Measurements from ENCODE around the gene PFKP.

The PFKP gene

DNA sequence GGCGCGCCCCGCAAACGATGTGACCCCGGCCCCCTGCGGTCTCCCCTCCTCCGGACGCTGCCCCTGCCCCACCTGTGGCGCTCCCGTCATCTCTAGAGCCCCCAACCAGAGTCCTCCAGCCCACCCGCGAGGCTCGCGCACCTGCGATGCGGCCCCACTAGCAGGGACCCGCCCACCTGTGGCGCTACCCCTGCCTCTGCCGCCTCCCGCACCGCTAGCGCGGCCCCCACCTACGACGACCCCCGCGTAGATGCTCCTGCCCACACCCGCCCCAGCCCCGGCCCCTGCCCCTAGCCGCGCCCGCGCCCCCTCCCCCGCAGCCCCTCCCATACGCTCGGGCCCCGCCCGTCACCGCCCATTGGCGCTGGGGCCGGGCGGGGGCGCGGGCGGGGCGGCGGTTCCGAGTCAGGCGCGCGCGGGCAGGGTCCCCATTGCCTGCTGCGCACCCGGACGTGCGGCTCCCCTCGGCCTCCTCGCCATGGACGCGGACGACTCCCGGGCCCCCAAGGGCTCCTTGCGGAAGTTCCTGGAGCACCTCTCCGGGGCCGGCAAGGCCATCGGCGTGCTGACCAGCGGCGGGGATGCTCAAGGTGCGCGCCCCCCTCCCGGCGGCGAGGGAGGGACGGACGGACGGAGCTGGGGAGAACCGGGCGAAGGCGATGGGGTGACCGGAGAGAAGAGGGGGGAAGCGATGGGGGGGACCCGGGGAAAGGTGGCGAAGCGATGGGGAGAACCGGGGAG, at the start of gene PFKP:
Gene PFKP, plus strand, starts transcription at position 431 of the 741 bp plus-strand sequence. Its CDS starts 48 bp downstream, at position 479.
- peak; percentile 46 for DNase-seq (ENCODE audit: low read depth)

DNA sequence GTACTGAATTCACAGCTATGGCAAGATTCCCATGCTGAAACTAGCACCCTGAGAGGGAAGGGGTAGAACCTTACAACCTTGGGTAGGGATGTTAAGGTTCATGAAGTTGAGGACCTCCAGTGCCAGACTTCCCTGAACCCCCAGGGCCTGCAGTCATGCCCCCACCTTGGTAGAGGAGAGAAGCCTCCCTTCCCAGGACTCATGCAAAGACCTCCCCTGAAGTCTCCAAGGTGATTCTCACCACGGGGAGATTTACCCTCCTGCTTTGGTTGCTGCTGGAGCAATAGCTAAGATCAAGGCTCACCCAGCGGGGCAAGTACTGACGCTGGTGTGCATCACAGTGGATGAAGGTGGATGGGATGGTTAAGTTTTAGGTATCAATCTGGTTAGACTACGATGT, 49.1 kb upstream of the PFKP start:
- no peak for DNase-seq (ENCODE audit: low read depth)

DNA sequence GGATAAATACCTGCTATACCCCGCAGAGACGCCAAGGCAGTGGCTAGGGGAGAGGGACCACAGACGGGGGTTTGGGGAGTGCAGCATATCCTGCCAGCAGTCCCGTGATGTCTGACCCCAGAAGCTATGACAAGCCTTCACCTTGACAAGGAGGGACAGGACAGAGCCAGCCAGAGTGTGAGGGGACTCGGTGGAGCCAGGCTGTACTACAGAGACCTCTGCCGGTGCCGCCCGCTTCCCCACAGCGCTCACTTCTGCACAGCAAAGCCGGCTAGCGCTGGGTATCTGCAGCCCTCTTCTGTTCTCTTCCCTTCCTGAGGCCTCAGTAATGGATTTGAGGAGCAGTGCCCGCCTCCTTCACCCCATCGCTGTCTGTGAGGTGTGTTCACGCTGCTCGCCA, 47.0 kb upstream of the PFKP start:
- DNase-seq (ENCODE audit: low read depth): no peak

DNA sequence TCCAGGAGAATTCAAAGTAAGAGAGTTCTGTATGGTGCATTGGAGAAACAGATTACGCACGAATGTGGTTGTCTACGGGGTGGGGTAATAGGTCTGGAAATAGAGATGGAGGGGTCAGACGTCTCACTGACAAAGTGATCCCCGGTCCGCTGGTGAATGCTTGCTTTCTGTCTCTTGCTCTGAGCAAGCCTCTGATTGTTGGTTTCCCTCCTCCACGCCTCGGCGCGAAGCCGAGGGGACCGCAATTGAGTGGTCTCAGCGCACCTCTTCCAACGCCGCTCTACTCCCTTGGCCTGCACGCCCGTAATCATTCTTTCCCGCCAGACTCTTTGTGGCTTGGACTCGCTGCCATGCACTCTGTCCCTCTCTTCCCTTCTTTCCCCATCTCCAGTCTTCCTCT, 46.5 kb upstream of the PFKP start:
- no peak for DNase-seq (ENCODE audit: low read depth)

DNA sequence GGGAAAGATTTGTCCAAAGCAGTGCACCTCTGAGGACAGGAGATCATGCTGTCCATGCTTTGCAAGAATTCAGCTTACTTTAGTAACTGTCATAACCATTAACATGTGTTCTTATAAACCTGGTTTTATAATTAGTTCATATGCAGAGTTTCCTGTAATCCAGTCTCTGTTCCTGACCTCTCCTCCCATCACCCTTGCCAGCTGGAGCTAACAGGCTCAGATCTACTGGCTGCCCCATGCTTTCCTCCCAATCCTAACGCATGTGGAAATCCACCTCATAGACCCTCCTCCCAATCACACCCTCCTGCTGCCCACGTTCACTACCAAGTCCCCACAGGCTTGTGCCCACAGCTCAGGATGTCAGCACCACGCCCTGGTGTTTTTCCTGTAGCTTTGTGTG, 45.3 kb upstream of the PFKP start:
- DNase-seq (ENCODE audit: low read depth): no peak

DNA sequence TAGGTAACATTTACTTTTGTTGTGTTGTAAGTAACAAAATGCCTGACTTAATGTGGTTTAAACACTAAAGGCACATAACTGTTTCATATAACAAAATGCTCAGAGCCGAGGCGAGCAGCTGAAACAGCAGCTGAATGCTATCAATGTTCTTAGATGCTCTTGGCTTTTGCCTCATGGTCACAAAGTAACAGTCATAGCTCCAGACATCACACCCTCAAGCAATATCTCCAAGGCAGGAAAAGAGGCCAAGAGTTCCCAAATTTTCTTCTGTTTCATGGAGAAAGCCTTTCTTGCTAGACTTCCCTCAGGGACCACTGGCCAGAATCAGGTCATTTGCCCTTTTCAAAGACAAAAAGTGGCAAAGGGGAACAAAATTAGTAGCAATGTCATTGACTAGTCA, 43.5 kb upstream of the PFKP start:
- DNase-seq (ENCODE audit: low read depth): no peak

DNA sequence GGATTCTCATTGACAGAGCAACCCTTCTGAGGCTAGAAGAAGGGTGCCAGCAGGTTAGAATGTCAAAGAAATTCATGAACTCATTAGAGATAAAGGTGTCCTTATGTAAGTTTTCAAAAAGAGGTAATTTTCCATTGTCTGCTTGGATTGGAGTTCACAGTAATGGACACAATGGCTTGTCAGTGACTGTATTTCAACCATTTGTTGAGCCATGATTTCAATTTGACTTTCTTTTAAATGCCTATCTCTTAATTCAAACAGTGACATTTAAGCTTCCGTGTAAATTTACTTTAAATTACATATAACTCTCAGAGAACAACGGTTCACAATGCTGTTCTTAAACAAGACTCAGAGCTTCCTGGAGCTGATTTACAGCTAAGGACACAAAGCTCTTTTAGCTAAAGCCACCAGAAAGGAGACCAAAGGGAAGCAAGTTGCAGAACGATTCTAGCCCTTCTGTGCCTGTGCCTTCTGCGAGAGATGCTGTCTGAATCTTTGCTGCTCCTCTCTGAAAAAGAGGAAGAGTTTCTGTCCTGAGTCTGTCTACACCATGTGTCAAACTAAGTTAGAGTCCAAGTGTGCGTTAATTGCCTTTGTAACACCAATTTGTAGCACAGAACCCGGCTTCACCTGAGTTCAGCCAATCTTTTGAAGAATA, 42.2 kb upstream of the PFKP start:
- DNase-seq (ENCODE audit: low read depth): no peak

DNA sequence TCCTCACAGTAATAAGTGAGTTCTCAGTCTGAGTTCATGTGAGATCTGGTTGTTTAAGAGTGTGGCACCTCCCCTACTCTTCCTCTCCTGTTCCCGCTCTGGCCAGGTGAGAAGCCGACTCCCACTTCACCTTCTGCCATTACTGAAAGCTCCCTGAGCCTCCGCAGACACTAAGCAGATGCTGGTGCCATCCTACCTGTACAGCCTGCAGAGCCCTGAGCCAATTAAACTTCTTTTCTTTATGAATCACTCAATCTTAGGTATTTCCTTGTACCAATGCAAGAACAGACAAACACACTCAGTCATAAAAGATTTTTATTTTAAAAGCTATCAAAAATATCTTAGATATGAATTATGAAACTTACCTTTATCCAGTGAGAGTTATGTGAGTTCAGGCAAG, 39.5 kb upstream of the PFKP start:
- DNase-seq (ENCODE audit: low read depth): no peak

DNA sequence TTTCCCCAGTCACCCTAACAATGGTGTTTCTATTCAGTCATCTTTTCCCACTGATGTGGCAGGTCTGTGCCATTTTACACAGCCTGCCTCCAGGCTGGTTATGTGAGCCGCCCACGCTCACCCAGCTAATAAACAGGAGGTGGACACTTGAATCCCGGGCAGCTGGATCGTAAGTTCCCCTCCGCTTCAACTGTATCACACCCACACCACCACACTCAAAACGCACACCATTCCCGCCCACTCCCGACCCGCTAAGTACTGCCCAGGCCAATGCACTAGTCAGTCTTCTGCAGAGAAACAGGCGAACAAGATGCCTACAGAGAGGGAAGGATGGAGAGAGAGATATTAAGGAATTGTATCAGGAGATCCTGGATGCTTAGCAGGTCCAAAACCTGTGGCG, 38.9 kb upstream of the PFKP start:
- no peak for DNase-seq (ENCODE audit: low read depth)

DNA sequence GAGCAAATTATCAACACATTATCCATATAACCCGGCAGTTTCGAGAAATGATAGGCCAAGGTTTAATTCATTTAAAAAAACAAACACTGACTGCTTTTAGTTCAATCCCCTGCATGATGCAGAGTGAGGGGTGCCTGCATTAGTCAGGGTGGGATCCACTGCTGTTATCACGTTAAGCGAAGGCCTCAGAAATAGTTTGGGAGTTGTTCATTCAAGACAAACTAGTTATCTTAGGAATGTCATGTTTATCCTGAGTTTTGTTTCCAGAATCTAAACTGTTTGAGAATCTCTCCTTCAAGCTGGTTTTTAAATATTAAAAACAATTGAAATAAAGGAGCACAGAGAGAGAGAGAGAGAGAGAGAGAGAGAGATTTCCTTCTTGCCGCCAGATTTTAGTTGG, 36.6 kb upstream of the PFKP start:
- no peak for DNase-seq (ENCODE audit: low read depth)

DNA sequence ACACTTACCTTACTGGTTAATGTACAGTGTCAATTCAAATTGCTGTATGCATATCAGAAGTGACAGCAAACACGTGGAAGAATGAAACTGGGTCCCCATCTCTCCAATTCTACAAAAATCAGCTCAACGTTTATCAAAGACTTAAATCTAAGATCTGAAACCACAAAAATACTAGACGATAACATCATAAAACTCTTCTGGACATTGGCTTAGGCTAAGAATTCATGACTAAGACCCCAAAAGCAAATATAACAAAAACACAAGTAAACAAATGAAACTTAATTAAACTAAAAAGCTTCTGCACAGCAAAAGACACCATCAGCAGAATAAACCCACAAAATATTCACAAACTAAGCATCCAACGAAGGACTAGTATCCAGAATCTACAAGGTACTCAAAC, 35.9 kb upstream of the PFKP start:
- peak; percentile 28 for DNase-seq (ENCODE audit: low read depth)

DNA sequence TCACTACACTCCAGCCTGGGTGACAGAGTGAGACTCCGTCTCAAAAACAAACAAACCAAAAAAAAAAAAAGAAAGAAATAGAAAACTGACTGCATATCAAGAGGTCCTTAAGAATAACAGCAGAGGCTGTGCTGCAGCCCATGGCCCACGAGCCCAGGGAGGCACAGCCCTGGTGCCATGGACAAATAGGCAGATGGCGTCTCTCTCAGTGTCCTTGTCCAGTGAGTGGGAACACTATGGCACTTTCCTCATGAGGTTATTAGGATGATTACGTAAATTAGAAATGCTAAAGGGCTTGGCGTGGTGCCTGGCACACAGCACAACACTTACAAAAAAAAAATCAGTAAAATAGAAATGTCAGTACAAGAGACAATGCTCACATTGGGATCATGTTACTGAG, 33.4 kb upstream of the PFKP start:
- DNase-seq (ENCODE audit: low read depth): no peak

DNA sequence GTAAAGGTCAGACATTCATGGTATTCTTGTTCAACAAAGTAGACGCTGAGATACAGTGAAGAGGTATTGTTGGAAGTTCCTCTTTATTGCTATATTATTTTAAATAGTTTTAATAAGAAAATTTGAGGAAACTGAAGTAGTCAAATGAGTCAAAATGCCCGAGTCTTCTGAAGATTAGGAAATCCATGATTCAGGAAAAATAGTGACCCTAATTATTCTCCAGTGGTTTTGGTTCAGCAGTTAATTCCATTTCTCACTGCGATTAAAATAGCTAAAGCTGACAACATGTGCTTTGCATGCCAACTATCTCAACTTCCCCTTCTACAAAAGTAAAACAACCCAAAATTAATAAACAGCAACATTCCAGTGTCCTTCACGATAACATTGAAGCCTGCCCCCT, 32.7 kb upstream of the PFKP start:
- no peak for DNase-seq (ENCODE audit: low read depth)

DNA sequence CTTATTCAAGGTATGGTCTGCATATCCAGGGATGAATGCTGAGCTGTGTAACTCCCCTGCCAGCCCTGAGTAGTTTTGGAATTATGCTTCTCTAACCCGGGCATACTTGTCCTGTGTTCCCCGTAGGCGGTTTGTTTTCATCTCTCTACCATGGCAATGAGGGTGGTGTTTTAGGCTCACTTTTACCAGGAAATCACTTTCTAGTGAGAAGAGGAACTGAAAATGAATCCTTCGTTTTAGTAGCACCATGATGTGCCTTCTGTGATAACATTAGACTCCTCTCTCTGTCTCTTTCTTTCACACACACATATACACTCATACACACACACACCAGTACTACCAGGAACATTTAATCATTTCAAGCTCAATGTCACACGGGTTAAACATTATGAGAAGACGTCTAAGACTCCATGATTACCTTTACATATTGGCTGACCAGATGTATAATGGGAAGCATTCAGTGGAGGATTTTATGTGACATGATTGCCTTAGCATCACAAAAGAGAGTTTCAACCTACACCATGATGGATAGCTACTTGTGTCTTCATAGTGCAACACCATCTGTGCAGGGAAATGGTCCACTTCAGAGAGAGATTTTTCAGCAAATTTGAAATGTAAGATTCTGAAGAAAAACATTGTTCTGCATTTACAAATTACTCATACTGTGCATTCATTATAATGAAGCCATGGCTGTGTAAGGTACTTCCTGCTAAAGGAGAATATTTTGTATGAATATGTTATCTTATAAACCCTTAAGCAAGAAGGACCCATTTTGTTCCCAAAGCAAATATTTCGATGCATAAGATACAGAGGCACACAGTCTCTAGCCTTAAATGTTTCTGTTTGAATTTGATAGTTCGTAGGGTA, 31.0 kb upstream of the PFKP start:
- no peak for DNase-seq (ENCODE audit: low read depth)

DNA sequence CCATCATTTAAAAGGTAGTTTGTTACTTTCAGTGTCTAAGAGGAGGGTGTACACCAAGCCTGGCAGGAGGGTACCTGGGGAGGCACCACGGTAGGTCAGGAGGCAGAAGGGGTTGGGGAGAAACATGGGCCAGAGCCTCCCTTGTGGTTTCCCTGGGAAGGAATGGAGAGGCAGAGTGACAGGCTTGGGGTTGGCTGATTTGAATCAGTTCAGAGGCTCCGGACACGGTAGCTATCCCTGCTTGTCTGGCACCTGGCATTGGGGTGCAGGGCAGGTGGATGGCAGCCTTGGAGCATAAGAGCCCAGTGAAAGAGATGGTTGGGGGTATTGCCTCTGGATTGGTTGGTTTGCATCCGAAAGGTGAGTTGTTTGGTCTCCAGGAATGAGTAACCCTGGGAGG, 30.2 kb upstream of the PFKP start:
- no peak for DNase-seq (ENCODE audit: low read depth)

DNA sequence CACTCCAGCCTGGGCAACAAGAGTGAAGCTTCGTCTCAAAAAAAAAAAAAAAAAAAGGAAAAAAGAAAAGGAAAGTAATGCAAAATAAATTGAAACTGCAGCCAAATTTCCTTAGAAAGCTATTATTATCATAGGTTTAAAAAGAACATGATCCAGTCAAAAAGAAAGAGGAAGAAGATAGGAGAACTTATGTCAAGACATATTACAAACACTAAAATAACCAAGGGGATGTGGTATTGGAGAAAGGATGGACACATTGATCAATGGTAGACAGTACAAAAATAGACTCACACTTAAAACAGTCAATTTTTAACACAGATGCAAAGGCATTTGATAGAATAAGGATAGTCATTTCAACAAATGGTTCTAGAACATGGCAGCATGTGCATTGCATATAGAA, 27.3 kb upstream of the PFKP start:
- no peak for DNase-seq (ENCODE audit: low read depth)

DNA sequence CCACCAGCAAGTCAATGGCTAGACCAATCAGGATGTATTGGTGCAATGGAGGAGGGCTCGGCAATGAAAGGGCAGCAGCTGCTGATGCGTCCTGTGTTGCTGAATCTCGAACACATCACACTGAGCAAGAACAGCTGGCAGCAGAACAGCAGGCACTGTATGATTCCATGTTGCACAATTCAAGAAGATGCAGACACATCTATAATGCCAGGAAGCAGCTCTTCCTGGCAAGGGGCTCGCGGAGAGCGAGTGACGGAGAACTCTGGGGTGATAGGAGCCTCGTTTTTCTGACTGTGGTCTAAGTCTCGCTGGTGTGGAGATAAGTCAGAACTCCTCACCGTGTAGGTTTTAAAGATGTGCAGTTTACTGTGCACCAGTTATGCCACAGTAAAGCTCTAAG, 24.8 kb upstream of the PFKP start:
- no peak for DNase-seq (ENCODE audit: low read depth)

DNA sequence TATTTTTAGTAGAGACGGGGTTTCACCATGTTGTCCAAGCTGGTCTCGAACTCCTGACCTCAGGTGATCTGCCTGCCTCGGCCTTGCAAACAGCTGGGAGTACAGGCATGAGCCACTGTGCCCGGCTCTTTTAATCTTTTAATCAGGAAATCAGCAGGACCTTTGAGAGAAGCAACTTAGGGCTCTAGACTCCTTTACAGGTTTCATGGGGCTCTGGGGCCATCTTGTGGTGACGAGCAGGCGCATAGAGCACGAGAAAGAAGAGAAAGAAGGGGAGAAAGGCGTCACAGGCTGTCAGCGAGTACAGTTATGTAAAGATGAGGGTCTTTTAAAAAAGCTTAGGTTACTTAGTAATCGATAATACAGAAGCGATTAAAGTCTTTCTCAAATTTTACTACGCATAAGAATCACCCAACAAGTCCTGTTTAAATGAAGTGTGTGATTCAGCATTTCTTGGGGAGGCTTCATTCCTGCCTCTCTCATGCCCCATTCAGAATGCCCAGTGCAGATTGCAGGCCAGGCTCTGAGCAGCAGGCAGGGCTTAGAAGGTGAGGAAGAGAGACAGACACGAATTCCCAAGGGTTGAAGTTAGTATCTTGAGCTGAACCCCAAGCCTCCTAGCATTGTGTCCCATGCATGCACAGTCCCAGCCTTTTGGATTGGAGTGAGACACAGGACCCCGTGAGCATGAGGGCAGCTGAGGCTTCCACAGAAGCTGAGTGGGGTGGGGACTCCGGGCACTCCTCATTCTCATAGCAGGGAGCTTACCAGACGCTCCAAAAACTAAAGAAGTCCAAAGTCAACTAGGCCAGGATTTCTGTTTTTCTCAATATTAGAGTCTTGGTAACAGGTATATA, 23.6 kb upstream of the PFKP start:
- DNase-seq (ENCODE audit: low read depth): peak; percentile 83

DNA sequence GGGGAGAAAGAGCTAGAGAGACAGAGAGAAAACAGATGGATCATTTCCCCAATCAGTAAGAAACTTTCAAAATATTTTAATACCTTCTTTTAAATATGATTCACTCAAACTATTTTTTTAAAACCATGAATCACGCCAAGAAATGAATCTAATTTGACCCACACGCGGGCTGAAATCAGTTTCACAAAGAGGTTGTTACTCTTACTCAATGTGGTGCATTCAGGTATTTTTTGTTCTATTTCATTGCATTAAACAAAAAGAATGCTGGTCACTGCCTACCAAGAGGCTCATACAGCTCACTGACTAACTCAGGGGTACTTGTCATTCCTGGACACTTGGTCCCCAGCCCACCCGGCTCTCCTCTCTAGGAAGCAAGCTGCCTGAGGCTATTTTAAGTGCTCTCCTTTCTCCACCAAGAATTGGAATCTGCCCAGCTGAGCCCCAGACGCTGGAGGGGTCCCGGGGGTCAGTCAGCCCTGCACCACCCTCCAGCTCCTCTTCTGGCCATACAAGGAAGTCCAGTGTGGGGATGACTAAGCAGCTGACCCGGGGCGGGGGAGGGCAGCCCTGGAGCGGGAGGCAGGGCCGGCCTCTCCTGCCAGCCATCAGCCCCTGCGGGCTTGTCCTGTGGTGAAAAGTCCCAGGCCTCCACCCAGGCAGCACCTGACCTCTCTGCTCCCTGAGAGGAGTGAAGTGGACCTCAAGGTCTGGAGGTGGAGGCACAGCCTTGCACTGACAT, 21.7 kb upstream of the PFKP start:
- DNase-seq (ENCODE audit: low read depth): peak; percentile 89

DNA sequence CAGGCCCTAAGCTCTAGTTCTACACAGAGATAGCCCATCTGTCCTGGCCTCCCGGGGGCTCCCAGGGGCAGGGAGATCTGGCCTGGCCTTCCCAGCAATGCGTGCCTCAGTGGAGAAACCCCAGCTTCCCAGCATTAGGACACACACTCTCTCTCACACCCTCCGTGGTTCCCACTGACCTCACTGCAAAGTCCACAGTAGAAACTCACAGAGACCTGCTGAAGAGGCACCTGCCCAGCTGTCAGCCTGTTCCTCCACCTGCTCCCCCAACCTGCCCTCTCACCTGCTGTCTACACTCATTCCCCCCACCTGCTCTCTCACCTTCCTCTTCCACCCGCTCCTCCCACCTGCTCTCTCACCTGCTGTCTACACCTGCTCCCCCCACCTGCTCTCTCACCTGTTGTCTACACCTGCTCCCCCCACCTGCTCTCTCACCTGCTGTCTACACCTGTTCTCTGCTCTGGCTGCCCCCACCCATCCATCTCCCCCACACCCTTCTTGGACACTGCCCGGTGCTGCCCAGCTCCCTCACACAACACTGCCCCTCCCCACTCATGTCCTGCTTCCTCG, 21.1 kb upstream of the PFKP start:
- no peak for DNase-seq (ENCODE audit: low read depth)

DNA sequence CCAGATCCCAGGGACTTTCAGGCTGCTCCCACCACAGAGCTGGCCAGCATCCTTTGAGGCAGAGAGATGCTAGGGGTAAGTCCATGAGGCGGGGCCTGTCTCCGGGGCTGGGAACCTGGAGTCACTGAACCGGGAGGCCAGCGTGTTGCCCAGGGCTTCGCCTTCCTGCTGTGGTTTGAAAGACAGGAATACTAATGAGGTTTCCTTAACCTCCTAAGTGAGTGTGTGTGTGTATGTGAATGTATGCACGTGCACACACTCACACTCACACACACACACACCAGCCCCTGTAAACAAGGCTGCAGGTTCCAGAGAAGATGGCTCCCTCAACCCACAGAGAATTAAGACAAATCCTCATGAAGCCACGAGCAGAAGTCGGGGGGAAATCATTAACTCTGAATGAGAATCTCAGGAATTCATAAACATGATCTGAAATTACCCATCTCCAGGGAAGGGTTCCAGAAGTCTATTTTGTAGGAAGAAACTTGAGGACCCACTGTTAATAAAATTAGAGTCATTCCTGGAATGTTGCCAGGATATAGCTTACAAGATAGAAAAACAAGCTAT, 20.3 kb upstream of the PFKP start:
- DNase-seq (ENCODE audit: low read depth): peak; percentile 59
